ENCODE results near the gene EDRF1.

GRCh38 chr10:125788156-125789034 is 68.9 kb downstream of the EDRF1 start:
- TF ChIP-seq, protein P1, sequence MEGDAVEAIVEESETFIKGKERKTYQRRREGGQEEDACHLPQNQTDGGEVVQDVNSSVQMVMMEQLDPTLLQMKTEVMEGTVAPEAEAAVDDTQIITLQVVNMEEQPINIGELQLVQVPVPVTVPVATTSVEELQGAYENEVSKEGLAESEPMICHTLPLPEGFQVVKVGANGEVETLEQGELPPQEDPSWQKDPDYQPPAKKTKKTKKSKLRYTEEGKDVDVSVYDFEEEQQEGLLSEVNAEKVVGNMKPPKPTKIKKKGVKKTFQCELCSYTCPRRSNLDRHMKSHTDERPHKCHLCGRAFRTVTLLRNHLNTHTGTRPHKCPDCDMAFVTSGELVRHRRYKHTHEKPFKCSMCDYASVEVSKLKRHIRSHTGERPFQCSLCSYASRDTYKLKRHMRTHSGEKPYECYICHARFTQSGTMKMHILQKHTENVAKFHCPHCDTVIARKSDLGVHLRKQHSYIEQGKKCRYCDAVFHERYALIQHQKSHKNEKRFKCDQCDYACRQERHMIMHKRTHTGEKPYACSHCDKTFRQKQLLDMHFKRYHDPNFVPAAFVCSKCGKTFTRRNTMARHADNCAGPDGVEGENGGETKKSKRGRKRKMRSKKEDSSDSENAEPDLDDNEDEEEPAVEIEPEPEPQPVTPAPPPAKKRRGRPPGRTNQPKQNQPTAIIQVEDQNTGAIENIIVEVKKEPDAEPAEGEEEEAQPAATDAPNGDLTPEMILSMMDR (IDR thresholded peaks at IDR 0.05; ENCODE audit: low read length), result no peak
- TF ChIP-seq EZH2phosphoT487 (IDR thresholded peaks at IDR 0.05; ENCODE audit: low read length) (no peak), EZH2 (optimal IDR thresholded peaks at IDR 0.05; ENCODE audit: low read depth, low read length) (no peak)
